Left colon (tissue), 2 donors: ENCODE data around the gene EXOC3L1. TPM values are rescaled to one million over a fixed set of nuclear protein-coding genes. Genes with fewer than 3 reads are reported as not detected.

Experiments
- ATAC-seq: fragments of 200-7000 bp; cut with Tn5 transposase; one replicate; pipeline ENCODE4 v1.9.1; 2020; ENCODE audit warnings: mild to moderate bottlenecking, moderate library complexity
- DNase-seq, 2 donors: peaks; one replicate each; pipeline ENCODE4 v3.0.0-alpha.2; 2020
- intact Hi-C, 2 donors: fragments of 100-400 bp; cut with DNase I in 1 of 2; cut with micrococcal nuclease in 1 of 2; formaldehyde crosslinking; loops; one replicate each; pipeline versions ENCODE4 v1.11.2 to v1.14.0; 2022; cut with DNase I, micrococcal nuclease
- total RNA-seq, 2 donors: library from RNA; stranded (reverse); fragmentation: NEBNext Ultra II Directional; extraction: Animal tissue kit (Norgen Biotek cat#: 25700); gene quantifications; one replicate each; pipeline ENCODE4 v1.2.1, GENCODE V29; 2021
- donor health status: DM: no; HTN: no; CAD: no.
- donor health status: DM: yes; HTN: yes; CAD: no.

EXOC3L1 gene
- total RNA-seq, 2 donors from 2014 or later = 2.3 to 5.9 TPM

- ATAC-seq = no peak
- DNase-seq = no peak
- intact Hi-C loops = loop anchor here (5.0 to 10.0 kb wide), 2 partner anchors 181 to 183 kb away; no protein-coding TSS in a partner anchor
Measured at GRCh38 chr16:67157892-67158635, 31.9 kb downstream of the EXOC3L1 start.

- DNase-seq (peak in 1 of 2 donors; percentile 16), ATAC-seq (no peak)
- intact Hi-C loops = loop anchor here (5.0 to 10.0 kb wide), 2 partner anchors 180 to 182 kb away; no protein-coding TSS in a partner anchor
Measured at GRCh38 chr16:67157106-67157748, 32.7 kb downstream of the EXOC3L1 start.

GRCh38 chr16:67156143-67156844 is 33.6 kb downstream of the EXOC3L1 start:
- intact Hi-C loops = loop anchor here (5.0 to 10.0 kb wide), 2 partner anchors 179 to 181 kb away; no protein-coding TSS in a partner anchor
- ATAC-seq = peak; percentile 19
- peak in 1 of 2 donors; percentile 61 for DNase-seq

GRCh38 chr16:67155295-67156142 is 34.4 kb downstream of the EXOC3L1 start:
- intact Hi-C loops = loop anchor here (5.0 to 10.0 kb wide), 2 partner anchors 178 to 181 kb away; no protein-coding TSS in a partner anchor
- DNase-seq (peak in 1 of 2 donors; percentile 82), ATAC-seq (peak; percentile 53)

- intact Hi-C loops = loop anchor here (5.0 to 10.0 kb wide), 2 partner anchors 177 to 180 kb away; no protein-coding TSS in a partner anchor
- ATAC-seq (no peak), DNase-seq (peak in 1 of 2 donors; percentile 25)
Measured at GRCh38 chr16:67154578-67155294, 35.2 kb downstream of the EXOC3L1 start.

GRCh38 chr16:67151431-67152097 is 38.4 kb downstream of the EXOC3L1 start:
- intact Hi-C loops = loop anchor here in 1 of 2 donors (10.0 kb wide), 1 partner anchor 177 kb away; no protein-coding TSS in a partner anchor
- ATAC-seq (no peak), DNase-seq (no peak)

GRCh38 chr16:67150833-67151396 is 39.0 kb downstream of the EXOC3L1 start, which contains the start of gene B3GNT9:
B3GNT9 (minus strand) TSS chr16:67150998; CDS start chr16:67150485, 513 bp downstream.
- intact Hi-C loops = loop anchor here in 1 of 2 donors (10.0 kb wide), 1 partner anchor 176 kb away; no protein-coding TSS in a partner anchor

GRCh38 chr16:67150047-67150832 is 39.7 kb downstream of the EXOC3L1 start:
- ATAC-seq (peak; percentile 53), DNase-seq (peak in 1 of 2 donors; percentile 49)
- intact Hi-C loops = loop anchor here in 1 of 2 donors (10.0 kb wide), 1 partner anchor 175 kb away; no protein-coding TSS in a partner anchor

More at GRCh38 chr16:67150833-67151396, 39.0 kb downstream of the EXOC3L1 start, which contains the start of gene B3GNT9:
- DNase-seq (peak; percentile 75 to 81), ATAC-seq (peak; percentile 50)

GRCh38 chr16:67149276-67150046 is 40.5 kb downstream of the EXOC3L1 start:
- ATAC-seq (no peak), DNase-seq (no peak)
- intact Hi-C loops = loop anchor here in 1 of 2 donors (10.0 kb wide), 1 partner anchor 175 kb away; no protein-coding TSS in a partner anchor

GRCh38 chr16:67148656-67149275 is 41.2 kb downstream of the EXOC3L1 start:
- no peak for ATAC-seq
- intact Hi-C loops = no loop called here
- no peak for DNase-seq

GRCh38 chr16:67148221-67148620 is 41.7 kb downstream of the EXOC3L1 start:
- DNase-seq = no peak
- intact Hi-C loops = no loop called here
- ATAC-seq = no peak

- ATAC-seq = no peak
- intact Hi-C loops = no loop called here
- no peak for DNase-seq
Measured at GRCh38 chr16:67147437-67148140, 42.3 kb downstream of the EXOC3L1 start.

GRCh38 chr16:67146523-67147357 is 43.2 kb downstream of the EXOC3L1 start:
- intact Hi-C loops = no loop called here
- DNase-seq (no peak), ATAC-seq (no peak)
